HepG2 (cell line): ENCODE results near the gene COL27A1. TPM values are rescaled to one million over a fixed set of nuclear protein-coding genes. Genes with fewer than 3 reads are reported as not detected.

Experiments
- CCDC6 ChIP-seq: sonication (generic); formaldehyde crosslinking; IDR thresholded peaks from 2 replicates; pipeline ENCODE4 v1.8.1; 2022; ENCODE audit warnings: mild to moderate bottlenecking, missing genetic modification reagents, moderate library complexity
- ELK4 ChIP-seq: sonication (generic); formaldehyde crosslinking; IDR thresholded peaks from 2 replicates; pipeline ENCODE4 v1.9.0; 2021; ENCODE audit warnings: missing genetic modification reagents, borderline replicate concordance
- GATA4 ChIP-seq: sonication (generic); IDR thresholded peaks from 2 replicates; pipeline ENCODE4 v1.6.1; 2016; ENCODE audit warnings: antibody characterized with exemption, low read depth, borderline replicate concordance
- KLF12 ChIP-seq: sonication (generic); formaldehyde crosslinking; IDR thresholded peaks from 2 replicates; pipeline ENCODE4 v1.4.0; 2020; ENCODE audit warnings: missing genetic modification reagents, borderline replicate concordance
- SALL1 ChIP-seq: sonication (generic); formaldehyde crosslinking; IDR thresholded peaks from 2 replicates; pipeline ENCODE4 v1.8.0; 2022; ENCODE audit warnings: mild to moderate bottlenecking, missing genetic modification reagents
- SIX4 ChIP-seq: sonication (generic); formaldehyde crosslinking; IDR thresholded peaks from 2 replicates; pipeline ENCODE4 v1.4.0; 2020; ENCODE audit warnings: missing genetic modification reagents
- SKIL ChIP-seq: sonication (generic); formaldehyde crosslinking; IDR thresholded peaks from 2 replicates; pipeline ENCODE4 v1.8.0; 2022; ENCODE audit warnings: missing genetic modification reagents, mild to moderate bottlenecking, moderate library complexity, borderline replicate concordance
- STAT5B ChIP-seq: sonication (generic); formaldehyde crosslinking; IDR thresholded peaks from 2 replicates; pipeline ENCODE4 v1.4.0; 2020; ENCODE audit warnings: missing genetic modification reagents
- TFE3 ChIP-seq: IDR thresholded peaks from 2 replicates; pipeline ENCODE4 v1.6.1; 2016
- UBTF ChIP-seq: sonication (generic); formaldehyde crosslinking; IDR thresholded peaks from 2 replicates; pipeline ENCODE4 v1.4.0; 2020; ENCODE audit warnings: mild to moderate bottlenecking, missing genetic modification reagents
- XBP1 ChIP-seq: sonication (generic); formaldehyde crosslinking; IDR thresholded peaks from 2 replicates; pipeline ENCODE4 v1.5.0; 2020; ENCODE audit warnings: missing genetic modification reagents
- ZBTB25 ChIP-seq: IDR thresholded peaks from 2 replicates; pipeline ENCODE4 v1.6.1; 2018; ENCODE audit warnings: missing genetic modification reagents
- ZBTB37 ChIP-seq: sonication (generic); formaldehyde crosslinking; IDR thresholded peaks from 2 replicates; pipeline ENCODE4 v1.4.0; 2020; ENCODE audit warnings: mild to moderate bottlenecking, missing genetic modification reagents
- ZNF251 ChIP-seq: sonication (generic); formaldehyde crosslinking; IDR thresholded peaks from 2 replicates; pipeline ENCODE4 v1.9.0; 2021; ENCODE audit warnings: mild to moderate bottlenecking, missing genetic modification reagents
- ZNF326 ChIP-seq: sonication (generic); formaldehyde crosslinking; IDR thresholded peaks from 2 replicates; pipeline ENCODE4 v1.4.0; 2020; ENCODE audit warnings: missing genetic modification reagents, borderline replicate concordance
- ZNF430 ChIP-seq: sonication (generic); formaldehyde crosslinking; IDR thresholded peaks from 2 replicates; pipeline ENCODE4 v1.9.0; 2021; ENCODE audit warnings: mild to moderate bottlenecking, missing genetic modification reagents
- ZNF580 ChIP-seq: IDR thresholded peaks from 2 replicates; pipeline ENCODE4 v1.6.1; 2016; ENCODE audit warnings: low read depth, borderline replicate concordance
- ZNF619 ChIP-seq: sonication (generic); formaldehyde crosslinking; IDR thresholded peaks from 2 replicates; pipeline ENCODE4 v1.4.0; 2020; ENCODE audit warnings: mild to moderate bottlenecking, missing genetic modification reagents
- polyA plus RNA-seq, 8 experiments: library from polyadenylated mRNA; depleted of rRNA in 3 of 8; stranded (reverse) in 7 of 8; unstranded in 1 of 8; fragments of >200 nt; fragmentation: Illumina TruSeq in 4 of 8; extraction: Trizol in 4 of 8; gene quantifications; 2 replicates each; pipeline versions ENCODE4 v1.2.1 to v1.2.3, GENCODE V29; 2011 to 2016; ENCODE audit warnings: low read depth in 4 of 8, missing spikeins in 1 of 8, mixed read lengths in 1 of 8; ENCODE audit not compliant: insufficient read depth in 1 of 8
- total RNA-seq, 5 experiments: library from RNA; depleted of rRNA; stranded (reverse); fragments of >200 nt; fragmentation: Illumina TruSeq; extraction: Trizol; gene quantifications; 2 replicates each; pipeline ENCODE4 v1.2.3, GENCODE V29; 2016; ENCODE audit warnings: low read depth in 1 of 5

The COL27A1 gene
- total and polyA plus RNA-seq, 2 of the 13 experiments (the other 11 are each of a cell fraction or from before 2014, with no cell fraction given) = 71.3 to 89.1 TPM

- peak; percentile 74 for TF ChIP-seq TFE3
- TF ChIP-seq ZNF251 = no peak
- TF ChIP-seq ZNF326 = no peak
- TF ChIP-seq ZBTB25 (CRISPR knock-in tag) = peak; percentile 69; the same call in 1 of the 2 replicates
- peak; percentile 95 for TF ChIP-seq SALL1
- peak; percentile 86 for TF ChIP-seq UBTF (CRISPR knock-in tag)
- TF ChIP-seq ZBTB37 (CRISPR knock-in tag) = no peak
- no peak for TF ChIP-seq CCDC6
- peak; percentile 86; the same call in 1 of the 2 replicates for TF ChIP-seq ZNF430 (CRISPR knock-in tag)
- peak; percentile 90 for TF ChIP-seq SIX4 (CRISPR knock-in tag)
- TF ChIP-seq GATA4 = peak; percentile 76; the same call in 1 of the 2 replicates
- peak; percentile 93; the same call in 1 of the 2 replicates for TF ChIP-seq ZNF580 (CRISPR knock-in tag)
- TF ChIP-seq STAT5B = 0 out of 2 replicates have a peak, but pooled peaks have one; percentile 33
- TF ChIP-seq KLF12 (CRISPR knock-in tag) = no peak
- 0 out of 2 replicates have a peak, but pooled peaks have one; percentile 39 for TF ChIP-seq ZNF619 (CRISPR knock-in tag)
- no peak for TF ChIP-seq ELK4 (CRISPR knock-in tag)
- peak; percentile 96 for TF ChIP-seq SKIL (CRISPR knock-in tag)
- TF ChIP-seq XBP1 = no peak
Observed at GRCh38 chr9:114117996-114118830, 37.1 kb upstream of the COL27A1 start (continued).
